GM23338 (cell line): ENCODE results near the gene PFDN4.

Source experiments
- CREB1 ChIP-seq: fragments of 250-450 bp; sonication (Bioruptor Pico); IDR thresholded peaks from 2 replicates; pipeline ENCODE4 v1.5.0; 2020; ENCODE audit warnings: low read depth, mild to moderate bottlenecking, moderate library complexity
- EZH2 ChIP-seq: fragments of 200-600 bp; sonication (generic); IDR thresholded peaks from one replicate; pipeline ENCODE4 v1.8.0; 2017; ENCODE audit warnings: antibody characterized with exemption, mild to moderate bottlenecking, low read depth; ENCODE audit not compliant: unreplicated experiment
- EZH2phosphoT487 ChIP-seq: fragments of 200-600 bp; sonication (generic); IDR thresholded peaks from one replicate; pipeline ENCODE4 v1.8.1; 2018; ENCODE audit warnings: antibody characterized with exemption; ENCODE audit not compliant: unreplicated experiment
- STAT1 ChIP-seq: IDR thresholded peaks from one replicate; pipeline ENCODE4 v1.6.1; 2016; ENCODE audit warnings: antibody characterized with exemption; ENCODE audit not compliant: unreplicated experiment
- TF ChIP-seq, protein P1 (sequence below), 2 experiments: fragments of 200-600 bp in 1 of 2; sonication (generic) in 1 of 2; conservative IDR thresholded peaks; 2 replicates each; pipeline versions ENCODE4 v1.5.1 to v1.6.1; 2016 to 2017; ENCODE audit warnings: antibody characterized with exemption in 2 of 2, low read depth in 2 of 2, mild to moderate bottlenecking in 2 of 2, moderate library complexity in 1 of 2
- TF ChIP-seq, protein P2 (sequence below): IDR thresholded peaks from one replicate; pipeline ENCODE4 v1.6.1; 2018; ENCODE audit warnings: antibody characterized with exemption; ENCODE audit not compliant: unreplicated experiment

DNA sequence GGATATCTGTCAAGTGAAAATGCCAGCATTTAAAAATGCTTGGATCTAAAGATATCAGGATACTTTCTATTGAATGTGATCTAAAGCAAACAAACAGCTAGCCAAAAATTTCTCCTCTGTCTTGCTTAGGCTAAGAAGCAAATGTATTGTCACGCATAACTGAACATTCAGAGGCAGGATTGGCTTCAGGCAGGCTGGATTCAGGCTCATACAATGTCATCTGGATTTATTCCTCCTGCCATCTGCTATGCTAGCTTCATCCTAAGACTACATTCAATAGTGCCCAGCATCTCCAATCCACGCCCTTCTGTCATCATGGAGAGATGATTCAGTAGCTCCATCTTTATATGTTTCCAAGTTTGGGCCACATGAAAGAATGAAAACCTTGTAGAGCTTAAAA, 27.1 kb downstream of the PFDN4 start:
- TF ChIP-seq, protein P1, sequence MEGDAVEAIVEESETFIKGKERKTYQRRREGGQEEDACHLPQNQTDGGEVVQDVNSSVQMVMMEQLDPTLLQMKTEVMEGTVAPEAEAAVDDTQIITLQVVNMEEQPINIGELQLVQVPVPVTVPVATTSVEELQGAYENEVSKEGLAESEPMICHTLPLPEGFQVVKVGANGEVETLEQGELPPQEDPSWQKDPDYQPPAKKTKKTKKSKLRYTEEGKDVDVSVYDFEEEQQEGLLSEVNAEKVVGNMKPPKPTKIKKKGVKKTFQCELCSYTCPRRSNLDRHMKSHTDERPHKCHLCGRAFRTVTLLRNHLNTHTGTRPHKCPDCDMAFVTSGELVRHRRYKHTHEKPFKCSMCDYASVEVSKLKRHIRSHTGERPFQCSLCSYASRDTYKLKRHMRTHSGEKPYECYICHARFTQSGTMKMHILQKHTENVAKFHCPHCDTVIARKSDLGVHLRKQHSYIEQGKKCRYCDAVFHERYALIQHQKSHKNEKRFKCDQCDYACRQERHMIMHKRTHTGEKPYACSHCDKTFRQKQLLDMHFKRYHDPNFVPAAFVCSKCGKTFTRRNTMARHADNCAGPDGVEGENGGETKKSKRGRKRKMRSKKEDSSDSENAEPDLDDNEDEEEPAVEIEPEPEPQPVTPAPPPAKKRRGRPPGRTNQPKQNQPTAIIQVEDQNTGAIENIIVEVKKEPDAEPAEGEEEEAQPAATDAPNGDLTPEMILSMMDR (conservative IDR thresholded peaks at IDR 0.05; ENCODE audit: low read depth in 2 of 2) = no peak
- TF ChIP-seq EZH2 (no peak), CREB1 (CRISPR knock-in tag) (no peak), EZH2phosphoT487 (no peak), STAT1 (no peak)
- TF ChIP-seq, protein P2, sequence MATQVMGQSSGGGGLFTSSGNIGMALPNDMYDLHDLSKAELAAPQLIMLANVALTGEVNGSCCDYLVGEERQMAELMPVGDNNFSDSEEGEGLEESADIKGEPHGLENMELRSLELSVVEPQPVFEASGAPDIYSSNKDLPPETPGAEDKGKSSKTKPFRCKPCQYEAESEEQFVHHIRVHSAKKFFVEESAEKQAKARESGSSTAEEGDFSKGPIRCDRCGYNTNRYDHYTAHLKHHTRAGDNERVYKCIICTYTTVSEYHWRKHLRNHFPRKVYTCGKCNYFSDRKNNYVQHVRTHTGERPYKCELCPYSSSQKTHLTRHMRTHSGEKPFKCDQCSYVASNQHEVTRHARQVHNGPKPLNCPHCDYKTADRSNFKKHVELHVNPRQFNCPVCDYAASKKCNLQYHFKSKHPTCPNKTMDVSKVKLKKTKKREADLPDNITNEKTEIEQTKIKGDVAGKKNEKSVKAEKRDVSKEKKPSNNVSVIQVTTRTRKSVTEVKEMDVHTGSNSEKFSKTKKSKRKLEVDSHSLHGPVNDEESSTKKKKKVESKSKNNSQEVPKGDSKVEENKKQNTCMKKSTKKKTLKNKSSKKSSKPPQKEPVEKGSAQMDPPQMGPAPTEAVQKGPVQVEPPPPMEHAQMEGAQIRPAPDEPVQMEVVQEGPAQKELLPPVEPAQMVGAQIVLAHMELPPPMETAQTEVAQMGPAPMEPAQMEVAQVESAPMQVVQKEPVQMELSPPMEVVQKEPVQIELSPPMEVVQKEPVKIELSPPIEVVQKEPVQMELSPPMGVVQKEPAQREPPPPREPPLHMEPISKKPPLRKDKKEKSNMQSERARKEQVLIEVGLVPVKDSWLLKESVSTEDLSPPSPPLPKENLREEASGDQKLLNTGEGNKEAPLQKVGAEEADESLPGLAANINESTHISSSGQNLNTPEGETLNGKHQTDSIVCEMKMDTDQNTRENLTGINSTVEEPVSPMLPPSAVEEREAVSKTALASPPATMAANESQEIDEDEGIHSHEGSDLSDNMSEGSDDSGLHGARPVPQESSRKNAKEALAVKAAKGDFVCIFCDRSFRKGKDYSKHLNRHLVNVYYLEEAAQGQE = no peak
